HL-60/S4 treated with phorbol 12-myristate 13-acetate at 8.2 ng/mL for 4 days and 3 days (cell line): ENCODE measurements around the gene UPK1A.
"Not testable (repeated sequence)": the region's sequence is repeated elsewhere in the genome, so short reads cannot be mapped to it uniquely, and the experiment has no call there.

ENCODE experiments used
- in situ Hi-C: fragments of 300-500 bp; cut with MboI; formaldehyde crosslinking; loops from 2 replicates; pipeline ENCODE4 v1.15.0; 2022; ENCODE audit warnings: low sequenced_read_pairs

Gene UPK1A

GRCh38 chr19:35716801-35717664 lies 50.7 kb downstream of the UPK1A start:
- in situ Hi-C loops: no loop called here

- in situ Hi-C loops: no loop called here
Measured at GRCh38 chr19:35717665-35718344, 51.5 kb downstream of the UPK1A start, which contains the start of gene KMT2B. TSS of gene KMT2B (plus strand) at chr19:35718003. CDS start at chr19:35718019, 16 bp downstream.

- in situ Hi-C loops: no loop called here
Measured at GRCh38 chr19:35718345-35719041, 52.2 kb downstream of the UPK1A start.

- in situ Hi-C loops: no loop called here
Measured at GRCh38 chr19:35719402-35720162, 53.3 kb downstream of the UPK1A start.

- in situ Hi-C loops: no loop called here
Measured at GRCh38 chr19:35720163-35720524, 53.8 kb downstream of the UPK1A start.

GRCh38 chr19:35720648-35721047 lies 54.3 kb downstream of the UPK1A start:
- in situ Hi-C loops: no loop called here

GRCh38 chr19:35721374-35721773 lies 55.1 kb downstream of the UPK1A start:
- in situ Hi-C loops: no loop called here

GRCh38 chr19:35722461-35722860 lies 56.1 kb downstream of the UPK1A start:
- in situ Hi-C loops: no loop called here

GRCh38 chr19:35722897-35723296 lies 56.6 kb downstream of the UPK1A start:
- in situ Hi-C loops: no loop called here

GRCh38 chr19:35723671-35724070 lies 57.4 kb downstream of the UPK1A start:
- in situ Hi-C loops: no loop called here

- in situ Hi-C loops: not testable (repeated sequence)
Measured at GRCh38 chr19:35724132-35724531, 57.8 kb downstream of the UPK1A start.

GRCh38 chr19:35724560-35724959 lies 58.2 kb downstream of the UPK1A start:
- in situ Hi-C loops: no loop called here

- in situ Hi-C loops: no loop called here
Measured at GRCh38 chr19:35725216-35725861, 59.0 kb downstream of the UPK1A start.

- in situ Hi-C loops: no loop called here
Measured at GRCh38 chr19:35727053-35727955, 61.0 kb downstream of the UPK1A start.
